Neural cell (in vitro differentiated cells): ENCODE results near the gene ERAL1. TPM values are rescaled to one million over a fixed set of nuclear protein-coding genes. Genes with fewer than 3 reads are reported as not detected.

ENCODE experiments used
- H2AFZ ChIP-seq: fragments of 200-600, 300-800 bp; sonication (generic), shearing (Covaris generic); 2 replicates; pipeline ENCODE4 v1.6.0; 2014; ENCODE audit warnings: low read depth, mild to moderate bottlenecking, antibody characterized with exemption, low read length, moderate library complexity
- H3F3A ChIP-seq: fragments of 200-600 bp; shearing (Covaris generic); 2 replicates; pipeline ENCODE4 v1.6.1; 2016; ENCODE audit warnings: mild to moderate bottlenecking, moderate library complexity, mixed read lengths, antibody characterized with exemption, low read length; ENCODE audit not compliant: insufficient read depth, poor library complexity, severe bottlenecking
- H3K27ac ChIP-seq: fragments of 200-600, 300-800 bp; sonication (generic), shearing (Covaris generic); 2 replicates; pipeline ENCODE4 v1.5.1; 2014; ENCODE audit warnings: mild to moderate bottlenecking, low read length, moderate library complexity
- H3K27me3 ChIP-seq: fragments of 300-800, 200-600 bp; sonication (generic), shearing (Covaris generic); 2 replicates; pipeline ENCODE4 v1.6.0; 2014; ENCODE audit warnings: mild to moderate bottlenecking, low read depth, low read length, moderate library complexity; ENCODE audit not compliant: insufficient read depth
- H3K36me3 ChIP-seq: fragments of 300-800, 200-600 bp; sonication (generic), shearing (Covaris generic); 2 replicates; pipeline ENCODE4 v1.5.1; 2014; ENCODE audit warnings: mild to moderate bottlenecking, antibody characterized with exemption, low read length, moderate library complexity; ENCODE audit not compliant: insufficient read depth
- H3K4me2 ChIP-seq: fragments of 300-800, 200-600 bp; sonication (generic), shearing (Covaris generic); 2 replicates; pipeline ENCODE4 v1.6.0; 2014; ENCODE audit warnings: mild to moderate bottlenecking, low read length
- H3K4me3 ChIP-seq: fragments of 300-800, 200-600 bp; sonication (generic), shearing (Covaris generic); 2 replicates; pipeline ENCODE4 v1.5.1; 2014; ENCODE audit warnings: mild to moderate bottlenecking, low read length, moderate library complexity
- H3K79me2 ChIP-seq: fragments of 200-600 bp; shearing (Covaris generic); replicated peaks from 2 replicates; pipeline ENCODE4 v1.6.0; 2014; ENCODE audit warnings: mild to moderate bottlenecking, low read length, moderate library complexity; ENCODE audit not compliant: insufficient read depth
- H3K9ac ChIP-seq: fragments of 300-800, 200-600 bp; sonication (generic), shearing (Covaris generic); 2 replicates; pipeline ENCODE4 v1.6.1; 2016; ENCODE audit warnings: mild to moderate bottlenecking, low read length, mixed read lengths
- H3K9me2 ChIP-seq: fragments of 200-600 bp; shearing (Covaris generic); 2 replicates; pipeline ENCODE4 v1.6.1; 2016; ENCODE audit warnings: mild to moderate bottlenecking, low read length, mixed read lengths; ENCODE audit not compliant: insufficient read depth
- H3K9me3 ChIP-seq: fragments of 200-600, 300-800 bp; sonication (generic), shearing (Covaris generic); 2 replicates; pipeline ENCODE4 v1.6.1; 2016; ENCODE audit warnings: mild to moderate bottlenecking, mixed run types, low read length, moderate library complexity, mixed read lengths
- H4K20me1 ChIP-seq: fragments of 200-600 bp; shearing (Covaris generic); 2 replicates; pipeline ENCODE4 v1.6.1; 2016; ENCODE audit warnings: mild to moderate bottlenecking, mixed run types; ENCODE audit not compliant: insufficient read depth
- EP300 ChIP-seq: fragments of 450-650 bp; conservative IDR thresholded peaks from 2 replicates; pipeline ENCODE4 v1.6.1; 2014; ENCODE audit warnings: antibody characterized with exemption, mild to moderate bottlenecking, moderate library complexity; ENCODE audit not compliant: poor library complexity, severe bottlenecking
- EZH2 ChIP-seq: fragments of 200-600, 300-800 bp; shearing (Covaris generic), sonication (generic); IDR thresholded peaks from 2 replicates; pipeline ENCODE4 v1.6.1; 2014; ENCODE audit warnings: antibody characterized with exemption, low read length, borderline replicate concordance, mild to moderate bottlenecking; ENCODE audit not compliant: insufficient read depth, poor library complexity, severe bottlenecking
- MXI1 ChIP-seq: fragments of 450-650 bp; conservative IDR thresholded peaks from 2 replicates; pipeline ENCODE4 v1.6.1; 2014; ENCODE audit warnings: antibody characterized with exemption, mild to moderate bottlenecking; ENCODE audit not compliant: poor library complexity, severe bottlenecking
- POLR2AphosphoS5 ChIP-seq: IDR thresholded peaks from 2 replicates; pipeline ENCODE4 v1.6.1; 2012
- RAD21 ChIP-seq: fragments of 450-650 bp; conservative IDR thresholded peaks from 2 replicates; pipeline ENCODE4 v1.6.1; 2014; ENCODE audit warnings: antibody characterized with exemption, mild to moderate bottlenecking, moderate library complexity
- SMC3 ChIP-seq: fragments of 450-650 bp; conservative IDR thresholded peaks from 2 replicates; pipeline ENCODE4 v1.6.1; 2014; ENCODE audit warnings: antibody characterized with exemption, mild to moderate bottlenecking, moderate library complexity; ENCODE audit not compliant: poor library complexity
- TAF1 ChIP-seq: IDR thresholded peaks from 2 replicates; pipeline ENCODE4 v1.6.1; 2012; ENCODE audit warnings: low read depth
- polyA plus RNA-seq: library from polyadenylated mRNA; depleted of rRNA; stranded (reverse); fragments of >200 nt; gene quantifications from 2 replicates; pipeline ENCODE4 v1.2.3, GENCODE V29; 2014
- TF ChIP-seq, protein P1 (sequence below): IDR thresholded peaks from 2 replicates; pipeline ENCODE4 v1.6.1; 2012; ENCODE audit warnings: borderline replicate concordance
- TF ChIP-seq, protein P2 (sequence below): fragments of 450-650 bp; IDR thresholded peaks from 2 replicates; pipeline ENCODE4 v1.5.1; 2014; ENCODE audit warnings: antibody characterized with exemption, mild to moderate bottlenecking, moderate library complexity; ENCODE audit not compliant: poor library complexity, severe bottlenecking

Gene ERAL1
- polyA plus RNA-seq, 1 donor from 2014 or later: 31.8 TPM

DNA sequence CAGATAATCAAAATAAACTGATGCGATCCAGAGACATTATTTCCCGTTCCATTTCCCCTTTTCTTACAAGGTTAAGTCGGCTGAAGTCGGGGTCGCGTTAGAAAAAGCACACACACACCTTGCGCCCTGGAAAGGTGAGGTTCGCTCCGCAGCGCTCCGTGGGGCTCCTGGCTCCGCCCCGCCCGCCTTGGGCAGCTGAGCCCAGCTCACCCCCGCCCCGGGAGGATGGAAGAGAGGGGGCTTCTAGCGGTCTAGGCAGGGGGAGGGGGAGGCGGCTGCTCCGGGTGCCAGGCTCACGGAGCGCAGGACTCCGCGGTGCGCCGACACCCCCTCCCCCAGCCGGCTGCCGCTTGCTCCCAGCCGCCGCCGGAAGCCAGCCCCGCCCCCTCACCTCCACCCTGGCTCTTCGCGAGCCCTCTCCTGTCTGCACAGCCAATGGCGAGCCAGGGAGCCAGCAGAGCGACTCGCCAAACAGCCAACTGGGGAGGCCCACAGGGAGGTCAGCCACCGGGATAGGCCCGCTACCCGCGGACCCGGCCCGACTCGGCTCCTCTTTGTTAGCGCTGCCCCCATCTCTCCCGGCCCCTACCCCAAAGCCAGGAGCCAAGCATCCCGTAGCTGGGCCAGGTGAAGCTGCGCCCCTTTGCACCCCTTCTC is 42.6 kb upstream of the ERAL1 start:
- Histone ChIP-seq H3K4me3 (peak overlapping the region; percentile 81), H4K20me1 (peaks cover 5% of the 10 kb centered on the region), H3K36me3 (no peaks in the 10 kb centered on the region), H3K4me2 (no peak overlapping the region), H3K9ac (peak overlapping the region; percentile 98), H3K9me2 (no peaks in the 10 kb centered on the region), H3K27me3 (no peaks in the 10 kb centered on the region), H2AFZ (peak overlapping the region; percentile 73), H3K79me2 (peaks cover 58% of the 10 kb centered on the region), H3F3A (no peaks in the 10 kb centered on the region), H3K9me3 (no peaks in the 10 kb centered on the region), H3K27ac (peak overlapping the region; percentile 100)
- TF ChIP-seq SMC3 (no peak), TAF1 (peak; percentile 77), POLR2AphosphoS5 (peak; percentile 96), MXI1 (peak; percentile 60), EZH2 (no peak), RAD21 (no peak), EP300 (peak; percentile 10)
- TF ChIP-seq, protein P1, sequence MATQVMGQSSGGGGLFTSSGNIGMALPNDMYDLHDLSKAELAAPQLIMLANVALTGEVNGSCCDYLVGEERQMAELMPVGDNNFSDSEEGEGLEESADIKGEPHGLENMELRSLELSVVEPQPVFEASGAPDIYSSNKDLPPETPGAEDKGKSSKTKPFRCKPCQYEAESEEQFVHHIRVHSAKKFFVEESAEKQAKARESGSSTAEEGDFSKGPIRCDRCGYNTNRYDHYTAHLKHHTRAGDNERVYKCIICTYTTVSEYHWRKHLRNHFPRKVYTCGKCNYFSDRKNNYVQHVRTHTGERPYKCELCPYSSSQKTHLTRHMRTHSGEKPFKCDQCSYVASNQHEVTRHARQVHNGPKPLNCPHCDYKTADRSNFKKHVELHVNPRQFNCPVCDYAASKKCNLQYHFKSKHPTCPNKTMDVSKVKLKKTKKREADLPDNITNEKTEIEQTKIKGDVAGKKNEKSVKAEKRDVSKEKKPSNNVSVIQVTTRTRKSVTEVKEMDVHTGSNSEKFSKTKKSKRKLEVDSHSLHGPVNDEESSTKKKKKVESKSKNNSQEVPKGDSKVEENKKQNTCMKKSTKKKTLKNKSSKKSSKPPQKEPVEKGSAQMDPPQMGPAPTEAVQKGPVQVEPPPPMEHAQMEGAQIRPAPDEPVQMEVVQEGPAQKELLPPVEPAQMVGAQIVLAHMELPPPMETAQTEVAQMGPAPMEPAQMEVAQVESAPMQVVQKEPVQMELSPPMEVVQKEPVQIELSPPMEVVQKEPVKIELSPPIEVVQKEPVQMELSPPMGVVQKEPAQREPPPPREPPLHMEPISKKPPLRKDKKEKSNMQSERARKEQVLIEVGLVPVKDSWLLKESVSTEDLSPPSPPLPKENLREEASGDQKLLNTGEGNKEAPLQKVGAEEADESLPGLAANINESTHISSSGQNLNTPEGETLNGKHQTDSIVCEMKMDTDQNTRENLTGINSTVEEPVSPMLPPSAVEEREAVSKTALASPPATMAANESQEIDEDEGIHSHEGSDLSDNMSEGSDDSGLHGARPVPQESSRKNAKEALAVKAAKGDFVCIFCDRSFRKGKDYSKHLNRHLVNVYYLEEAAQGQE: peak; percentile 79
- TF ChIP-seq, protein P2, sequence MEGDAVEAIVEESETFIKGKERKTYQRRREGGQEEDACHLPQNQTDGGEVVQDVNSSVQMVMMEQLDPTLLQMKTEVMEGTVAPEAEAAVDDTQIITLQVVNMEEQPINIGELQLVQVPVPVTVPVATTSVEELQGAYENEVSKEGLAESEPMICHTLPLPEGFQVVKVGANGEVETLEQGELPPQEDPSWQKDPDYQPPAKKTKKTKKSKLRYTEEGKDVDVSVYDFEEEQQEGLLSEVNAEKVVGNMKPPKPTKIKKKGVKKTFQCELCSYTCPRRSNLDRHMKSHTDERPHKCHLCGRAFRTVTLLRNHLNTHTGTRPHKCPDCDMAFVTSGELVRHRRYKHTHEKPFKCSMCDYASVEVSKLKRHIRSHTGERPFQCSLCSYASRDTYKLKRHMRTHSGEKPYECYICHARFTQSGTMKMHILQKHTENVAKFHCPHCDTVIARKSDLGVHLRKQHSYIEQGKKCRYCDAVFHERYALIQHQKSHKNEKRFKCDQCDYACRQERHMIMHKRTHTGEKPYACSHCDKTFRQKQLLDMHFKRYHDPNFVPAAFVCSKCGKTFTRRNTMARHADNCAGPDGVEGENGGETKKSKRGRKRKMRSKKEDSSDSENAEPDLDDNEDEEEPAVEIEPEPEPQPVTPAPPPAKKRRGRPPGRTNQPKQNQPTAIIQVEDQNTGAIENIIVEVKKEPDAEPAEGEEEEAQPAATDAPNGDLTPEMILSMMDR: no peak

DNA sequence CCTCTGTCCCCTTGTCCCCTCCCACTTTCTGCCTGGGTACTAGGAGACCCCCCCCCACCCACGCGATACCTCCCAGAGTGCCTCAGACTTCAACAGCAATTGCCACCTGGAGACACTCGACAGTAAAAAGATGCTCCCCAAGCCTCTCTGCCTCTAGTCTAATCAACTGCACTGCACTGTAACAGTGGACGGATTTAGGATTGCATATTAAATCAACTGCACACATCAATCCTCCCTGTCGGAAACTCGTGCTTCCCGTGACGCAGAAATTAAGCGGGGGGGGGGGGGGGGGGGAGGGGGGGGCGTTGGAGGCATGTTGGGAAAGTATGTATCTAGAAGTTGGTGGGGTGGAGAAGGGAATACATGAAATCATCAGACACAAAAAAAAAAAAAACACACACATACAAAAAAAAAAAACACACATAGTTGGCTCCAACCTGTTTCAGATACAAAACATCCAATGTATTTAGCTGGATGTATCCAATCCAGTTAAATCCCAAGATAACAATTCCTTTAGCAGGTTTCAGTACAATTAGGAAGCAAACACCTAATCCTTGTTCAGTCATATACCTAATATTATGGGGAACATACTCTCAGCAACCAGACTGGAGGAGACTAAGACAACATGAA is 42.0 kb upstream of the ERAL1 start:
- H3K9ac ChIP-seq: peak overlapping the region; percentile 98
- H4K20me1 ChIP-seq: peaks cover 5% of the 10 kb centered on the region
- no peaks in the 10 kb centered on the region for H3K9me2 ChIP-seq
- no peaks in the 10 kb centered on the region for H3K9me3 ChIP-seq
- H2AFZ ChIP-seq: peak overlapping the region; percentile 68
- TF ChIP-seq, protein P1: peak; percentile 9
- TF ChIP-seq POLR2AphosphoS5: peak; percentile 20
- TF ChIP-seq TAF1: no peak
- no peak for TF ChIP-seq MXI1
- TF ChIP-seq EP300: no peak
- TF ChIP-seq, protein P2: no peak
- TF ChIP-seq RAD21: no peak
- no peak for TF ChIP-seq SMC3
- TF ChIP-seq EZH2: no peak
- H3K27me3 ChIP-seq: no peaks in the 10 kb centered on the region
- peak overlapping the region; percentile 65 for H3K4me2 ChIP-seq
- peak overlapping the region; percentile 100 for H3K27ac ChIP-seq
- H3K79me2 ChIP-seq: peaks cover 56% of the 10 kb centered on the region
- no peaks in the 10 kb centered on the region for H3K36me3 ChIP-seq
- peak overlapping the region; percentile 81 for H3K4me3 ChIP-seq
- no peaks in the 10 kb centered on the region for H3F3A ChIP-seq
